ENCODE results near the gene CCND1. TPM values are rescaled to one million over a fixed set of nuclear protein-coding genes. Genes with fewer than 3 reads are reported as not detected.
"Not testable (repeated sequence)": the region's sequence is repeated elsewhere in the genome, so short reads cannot be mapped to it uniquely, and the experiment has no call there.

Gene CCND1
- total RNA-seq, 2 donors from 2014 or later: 91.8 to 101 TPM

GRCh38 chr11:69689484-69690319 is 48.7 kb downstream of the CCND1 start:
- no peak for DNase-seq (ENCODE audit: low spot score)
- H3K27me3 ChIP-seq: no peaks in the 10 kb centered on the region
- peaks cover 0 to 6% of the 10 kb centered on the region in 2 donors for H3K4me1 ChIP-seq
- no peak overlapping the region for H3K4me3 ChIP-seq
- peaks cover 0 to 8% of the 10 kb centered on the region in 2 donors for H3K9me3 ChIP-seq
- no peaks in the 10 kb centered on the region for H3K36me3 ChIP-seq
- no peak for TF ChIP-seq CTCF (IDR thresholded peaks at IDR 0.05)
- H3K27ac ChIP-seq: no peak overlapping the region

GRCh38 chr11:69691463-69691862 is 50.5 kb downstream of the CCND1 start:
- Histone ChIP-seq H3K4me1 (no peaks in the 10 kb centered on the region), H3K4me3 (no peak overlapping the region), H3K9me3 (peaks cover 0 to 8% of the 10 kb centered on the region in 2 donors), H3K27ac (no peak overlapping the region), H3K36me3 (no peaks in the 10 kb centered on the region), H3K27me3 (no peaks in the 10 kb centered on the region)
- TF ChIP-seq CTCF (IDR thresholded peaks at IDR 0.05): no peak
- no peak for DNase-seq (ENCODE audit: low spot score)

- Histone ChIP-seq H3K4me1 (no peaks in the 10 kb centered on the region), H3K4me3 (no peak overlapping the region), H3K9me3 (peaks cover 0 to 8% of the 10 kb centered on the region in 2 donors), H3K27ac (no peak overlapping the region), H3K36me3 (no peaks in the 10 kb centered on the region), H3K27me3 (no peaks in the 10 kb centered on the region)
- TF ChIP-seq CTCF (IDR thresholded peaks at IDR 0.05): no peak
- no peak for DNase-seq (ENCODE audit: low spot score)
Observed at GRCh38 chr11:69692422-69692821, 51.5 kb downstream of the CCND1 start.

- Histone ChIP-seq H3K4me3 (no peak overlapping the region), H3K9me3 (peaks cover 0 to 8% of the 10 kb centered on the region in 2 donors), H3K27ac (no peak overlapping the region), H3K36me3 (no peaks in the 10 kb centered on the region), H3K4me1 (no peaks in the 10 kb centered on the region), H3K27me3 (no peaks in the 10 kb centered on the region)
- DNase-seq (ENCODE audit: low spot score): no peak
- no peak for TF ChIP-seq CTCF (IDR thresholded peaks at IDR 0.05)
Observed at GRCh38 chr11:69694781-69695180, 53.8 kb downstream of the CCND1 start.

- Histone ChIP-seq H3K4me3 (no peak overlapping the region), H3K36me3 (no peaks in the 10 kb centered on the region), H3K27me3 (no peaks in the 10 kb centered on the region), H3K27ac (no peak overlapping the region), H3K9me3 (peaks cover 0 to 8% of the 10 kb centered on the region in 2 donors), H3K4me1 (peaks cover 0 to 4% of the 10 kb centered on the region in 2 donors)
- no peak for DNase-seq (ENCODE audit: low spot score)
- no peak for TF ChIP-seq CTCF (IDR thresholded peaks at IDR 0.05)
Observed at GRCh38 chr11:69695581-69695980, 54.6 kb downstream of the CCND1 start.

- not testable (repeated sequence) for H3K4me3 ChIP-seq; H3K36me3 ChIP-seq; H3K4me1 ChIP-seq; H3K27ac ChIP-seq; DNase-seq (ENCODE audit: low spot score); H3K27me3 ChIP-seq; H3K9me3 ChIP-seq
Observed at GRCh38 chr11:69695995-69696394, 55.0 kb downstream of the CCND1 start.
